ENCODE results near the gene KDELR1. TPM values are rescaled to one million over a fixed set of nuclear protein-coding genes. Genes with fewer than 3 reads are reported as not detected.

The KDELR1 gene
- total and polyA plus RNA-seq, 4 donors = 101 to 156 (median 125) TPM

GRCh38 chr19:48342841-48343540 is 48.4 kb downstream of the KDELR1 start:
- H3K4me1 ChIP-seq (ENCODE audit: control insufficient read depth in 5 of 5, insufficient read depth in 5 of 5, low read length in 5 of 5) = peaks cover 0 to 2% (median 0%) of the 10 kb centered on the region in 5 donors
- no peak overlapping the region for H3K27ac ChIP-seq (ENCODE audit: low read depth in 1 of 2, low read length in 1 of 2)
- no peak overlapping the region for H3K9ac ChIP-seq (ENCODE audit: insufficient read depth in 1 of 2, low read length in 2 of 2)
- TF ChIP-seq, protein P1, sequence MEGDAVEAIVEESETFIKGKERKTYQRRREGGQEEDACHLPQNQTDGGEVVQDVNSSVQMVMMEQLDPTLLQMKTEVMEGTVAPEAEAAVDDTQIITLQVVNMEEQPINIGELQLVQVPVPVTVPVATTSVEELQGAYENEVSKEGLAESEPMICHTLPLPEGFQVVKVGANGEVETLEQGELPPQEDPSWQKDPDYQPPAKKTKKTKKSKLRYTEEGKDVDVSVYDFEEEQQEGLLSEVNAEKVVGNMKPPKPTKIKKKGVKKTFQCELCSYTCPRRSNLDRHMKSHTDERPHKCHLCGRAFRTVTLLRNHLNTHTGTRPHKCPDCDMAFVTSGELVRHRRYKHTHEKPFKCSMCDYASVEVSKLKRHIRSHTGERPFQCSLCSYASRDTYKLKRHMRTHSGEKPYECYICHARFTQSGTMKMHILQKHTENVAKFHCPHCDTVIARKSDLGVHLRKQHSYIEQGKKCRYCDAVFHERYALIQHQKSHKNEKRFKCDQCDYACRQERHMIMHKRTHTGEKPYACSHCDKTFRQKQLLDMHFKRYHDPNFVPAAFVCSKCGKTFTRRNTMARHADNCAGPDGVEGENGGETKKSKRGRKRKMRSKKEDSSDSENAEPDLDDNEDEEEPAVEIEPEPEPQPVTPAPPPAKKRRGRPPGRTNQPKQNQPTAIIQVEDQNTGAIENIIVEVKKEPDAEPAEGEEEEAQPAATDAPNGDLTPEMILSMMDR (IDR thresholded peaks at IDR 0.05; ENCODE audit: control extremely low read depth, extremely low read depth) = no peak
- no peaks in the 10 kb centered on the region for H3K9me3 ChIP-seq (ENCODE audit: control insufficient read depth in 4 of 4, insufficient read depth in 3 of 4, low read length in 3 of 4)
- no peak overlapping the region for H3K4me3 ChIP-seq
- no peaks in the 10 kb centered on the region for H3K27me3 ChIP-seq (ENCODE audit: control insufficient read depth in 3 of 3, insufficient read depth in 3 of 3, low read length in 2 of 3)
- ATAC-seq (ENCODE audit: insufficient read depth, low FRiP score) (no peak), DNase-seq (no peak)
- WGBS, 2 donors = 92 to 97% methylated on average over 23 of the region's 23 CpGs
- peaks cover 0 to 2% (median 0%) of the 10 kb centered on the region in 4 donors for H3K36me3 ChIP-seq (ENCODE audit: control insufficient read depth in 4 of 4, insufficient read depth in 4 of 4, low read length in 4 of 4)

DNA sequence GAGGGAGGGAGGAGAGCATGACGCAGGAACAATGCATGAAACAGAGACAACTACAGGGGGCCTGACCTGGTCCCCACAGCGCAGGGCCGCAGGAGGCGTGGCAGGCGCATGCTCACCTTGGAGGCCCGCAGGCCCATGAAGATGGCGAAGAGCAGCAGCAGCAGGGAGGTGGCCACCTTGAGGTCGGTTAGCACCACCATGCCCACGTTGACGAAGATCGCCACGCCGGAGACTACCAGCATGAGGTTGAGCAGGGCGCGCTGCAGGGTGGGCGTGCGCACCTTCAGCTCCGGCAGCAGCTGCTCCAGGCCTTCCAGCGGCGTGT is 49.0 kb downstream of the KDELR1 start:
- ATAC-seq (ENCODE audit: insufficient read depth, low FRiP score) = no peak

DNA sequence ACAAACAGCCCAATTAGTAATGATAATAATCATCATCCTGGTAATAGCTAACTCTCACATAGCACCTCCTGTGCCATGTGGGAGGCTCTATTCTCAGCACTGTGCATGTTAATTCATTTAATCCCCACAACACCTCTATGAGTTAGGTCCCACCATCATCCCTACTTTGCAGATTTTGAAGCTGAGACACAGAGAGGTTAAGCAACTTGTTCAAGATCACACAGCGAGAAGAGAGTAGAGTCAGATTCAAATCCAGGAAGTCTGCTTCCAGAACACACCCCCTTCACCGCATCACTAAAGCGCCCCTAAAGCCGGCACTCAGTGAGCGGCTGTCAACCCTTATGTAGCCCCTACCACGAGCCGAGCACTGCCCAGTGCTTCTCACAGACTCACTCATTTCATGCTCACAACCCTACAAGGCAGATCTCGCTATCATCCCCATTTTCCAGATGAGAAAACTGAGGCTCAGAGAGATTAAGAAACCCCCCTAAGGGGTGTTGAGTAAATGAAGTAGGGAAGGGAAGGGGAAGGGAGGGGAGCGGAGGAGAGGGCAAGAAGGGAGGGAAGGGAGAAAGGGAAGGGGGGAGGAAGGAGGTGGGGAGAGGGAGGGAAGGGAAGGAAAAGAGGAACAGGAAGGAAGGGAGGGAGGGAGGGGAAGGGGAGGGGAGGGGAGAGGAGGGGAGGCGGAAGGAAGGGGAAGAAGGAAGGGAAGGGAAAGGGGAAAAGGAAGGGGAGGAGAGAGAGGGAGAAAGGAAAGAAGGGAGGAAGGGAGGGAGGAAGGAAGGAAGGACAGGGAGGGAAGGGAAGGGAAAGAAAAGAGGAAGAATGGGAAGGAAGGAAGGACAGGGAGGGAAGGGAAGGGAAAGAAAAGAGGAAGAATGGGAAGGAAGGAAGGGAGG is 49.6 kb downstream of the KDELR1 start:
- ATAC-seq (ENCODE audit: insufficient read depth, low FRiP score) (no peak), DNase-seq (no peak)
- no peak overlapping the region for H3K27ac ChIP-seq (ENCODE audit: low read depth in 1 of 2, low read length in 1 of 2)
- H3K36me3 ChIP-seq (ENCODE audit: control insufficient read depth in 4 of 4, insufficient read depth in 4 of 4, low read length in 4 of 4) = peaks cover 0 to 2% (median 0%) of the 10 kb centered on the region in 4 donors
- no peak overlapping the region for H3K9ac ChIP-seq (ENCODE audit: insufficient read depth in 1 of 2, low read length in 2 of 2)
- H3K27me3 ChIP-seq (ENCODE audit: control insufficient read depth in 3 of 3, insufficient read depth in 3 of 3, low read length in 2 of 3) = no peaks in the 10 kb centered on the region
- H3K9me3 ChIP-seq (ENCODE audit: control insufficient read depth in 4 of 4, insufficient read depth in 3 of 4, low read length in 3 of 4) = no peaks in the 10 kb centered on the region
- 91 to 96% methylated on average over 10 of the region's 10 CpGs for WGBS, 2 donors
- H3K4me1 ChIP-seq (ENCODE audit: control insufficient read depth in 5 of 5, insufficient read depth in 5 of 5, low read length in 5 of 5) = no peaks in the 10 kb centered on the region
- H3K4me3 ChIP-seq = no peak overlapping the region
- TF ChIP-seq, protein P1 (IDR thresholded peaks at IDR 0.05; ENCODE audit: control extremely low read depth, extremely low read depth) = no peak

More for the DNA sequence above, 49.0 kb downstream of the KDELR1 start:
- Histone ChIP-seq H3K4me3 (no peak overlapping the region), H3K27me3 (ENCODE audit: control insufficient read depth in 3 of 3, insufficient read depth in 3 of 3, low read length in 2 of 3) (no peaks in the 10 kb centered on the region), H3K27ac (ENCODE audit: low read depth in 1 of 2, low read length in 1 of 2) (no peak overlapping the region), H3K9ac (ENCODE audit: insufficient read depth in 1 of 2, low read length in 2 of 2) (no peak overlapping the region), H3K9me3 (ENCODE audit: control insufficient read depth in 4 of 4, insufficient read depth in 3 of 4, low read length in 3 of 4) (no peaks in the 10 kb centered on the region), H3K4me1 (ENCODE audit: control insufficient read depth in 5 of 5, insufficient read depth in 5 of 5, low read length in 5 of 5) (no peaks in the 10 kb centered on the region), H3K36me3 (ENCODE audit: control insufficient read depth in 4 of 4, insufficient read depth in 4 of 4, low read length in 4 of 4) (peaks cover 0 to 2% (median 0%) of the 10 kb centered on the region in 4 donors)
- TF ChIP-seq, protein P1 (IDR thresholded peaks at IDR 0.05; ENCODE audit: control extremely low read depth, extremely low read depth) = no peak
- DNase-seq = no peak
- 89 to 90% methylated on average over 19 to 20 of the region's 20 CpGs for WGBS, 2 donors
